Stimulated activated effector memory CD8-positive, alpha-beta T cell treated with anti-CD3 and anti-CD28 coated beads, Interleukin-12 subunit alpha, Interleukin-12 subunit beta, amount 100 ng/mL, for 72 hours (primary cell): ENCODE results near the gene IMMP2L.
"Not testable (repeated sequence)": the region's sequence is repeated elsewhere in the genome, so short reads cannot be mapped to it uniquely, and the experiment has no call there.

Experiments used
- ATAC-seq: fragments of 150-1000 bp; cut with Tn5 transposase; 2 replicates; pipeline ENCODE4 v1.10.0; 2021
- DNase-seq, 2 donors: peaks; one replicate each; pipeline ENCODE4 v3.0.0; 2021 to 2022; ENCODE audit warnings: low spot score in 2 of 2
- H3K27ac Mint-ChIP-seq: one replicate; pipeline ENCODE4 v1.8.0; 2022; ENCODE audit warnings: mild to moderate bottlenecking, mixed read lengths
- H3K36me3 Mint-ChIP-seq: one replicate; pipeline ENCODE4 v1.8.0; 2022; ENCODE audit warnings: mild to moderate bottlenecking, mixed read lengths
- H3K4me1 Mint-ChIP-seq: one replicate; pipeline ENCODE4 v1.8.0; 2022; ENCODE audit warnings: mixed read lengths
- H3K4me3 Mint-ChIP-seq: one replicate; pipeline ENCODE4 v1.8.0; 2022; ENCODE audit warnings: mild to moderate bottlenecking, mixed read lengths
- H3K9me3 Mint-ChIP-seq: one replicate; pipeline ENCODE4 v1.8.0; 2022; ENCODE audit warnings: mixed read lengths

Gene IMMP2L

DNA sequence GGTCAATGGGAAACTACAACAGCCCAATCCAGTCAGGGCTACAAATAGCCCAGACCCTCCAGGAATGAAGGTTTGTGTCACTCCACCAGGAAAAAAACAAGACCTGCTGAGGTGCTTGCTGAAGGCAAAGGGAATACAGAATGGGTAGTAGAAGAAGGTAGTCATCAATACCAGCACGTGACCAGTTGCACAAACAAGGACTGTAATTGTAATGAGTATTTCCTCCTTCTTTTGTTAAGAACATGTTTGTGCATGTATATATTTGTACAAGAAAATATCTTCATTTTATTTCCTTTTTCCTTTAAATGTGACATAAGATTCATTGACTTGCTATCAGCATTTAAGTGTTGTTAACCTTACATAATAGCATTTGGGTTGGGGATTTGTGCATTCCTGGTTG is 229.3 kb downstream of the IMMP2L start:
- no peak overlapping the region for H3K27ac Mint-ChIP-seq
- ATAC-seq (no peak), DNase-seq (no peak)
- no peak overlapping the region for H3K4me3 Mint-ChIP-seq
- H3K4me1 Mint-ChIP-seq, result peaks cover 7% of the 10 kb centered on the region
- H3K9me3 Mint-ChIP-seq, result no peaks in the 10 kb centered on the region
- no peaks in the 10 kb centered on the region for H3K36me3 Mint-ChIP-seq

DNA sequence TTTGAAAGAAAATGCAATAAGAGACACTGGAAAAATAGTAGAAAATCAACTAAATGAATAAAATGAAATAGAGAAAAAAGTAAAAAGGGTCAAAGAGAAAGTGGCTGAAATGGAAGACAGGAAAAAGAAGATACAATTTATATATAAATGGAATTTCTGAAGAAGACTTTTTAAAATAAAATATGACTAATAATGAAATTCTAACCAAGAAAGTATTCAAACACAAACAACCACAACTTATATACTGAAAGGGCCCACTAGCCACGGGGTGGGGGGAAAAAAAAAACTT is 232.1 kb downstream of the IMMP2L start:
- H3K4me1 Mint-ChIP-seq, result peaks cover 7% of the 10 kb centered on the region
- H3K4me3 Mint-ChIP-seq, result no peak overlapping the region
- no peak overlapping the region for H3K27ac Mint-ChIP-seq
- H3K36me3 Mint-ChIP-seq, result no peaks in the 10 kb centered on the region
- no peak for DNase-seq
- no peak for ATAC-seq
- no peaks in the 10 kb centered on the region for H3K9me3 Mint-ChIP-seq

- H3K36me3 Mint-ChIP-seq, result no peaks in the 10 kb centered on the region
- no peaks in the 10 kb centered on the region for H3K9me3 Mint-ChIP-seq
- DNase-seq (no peak), ATAC-seq (no peak)
- peaks cover 7% of the 10 kb centered on the region for H3K4me1 Mint-ChIP-seq
- H3K27ac Mint-ChIP-seq, result no peak overlapping the region
- H3K4me3 Mint-ChIP-seq, result no peak overlapping the region
These were observed 232.7 kb downstream of the IMMP2L start for GRCh38 chr7:111329367-111330234.

DNA sequence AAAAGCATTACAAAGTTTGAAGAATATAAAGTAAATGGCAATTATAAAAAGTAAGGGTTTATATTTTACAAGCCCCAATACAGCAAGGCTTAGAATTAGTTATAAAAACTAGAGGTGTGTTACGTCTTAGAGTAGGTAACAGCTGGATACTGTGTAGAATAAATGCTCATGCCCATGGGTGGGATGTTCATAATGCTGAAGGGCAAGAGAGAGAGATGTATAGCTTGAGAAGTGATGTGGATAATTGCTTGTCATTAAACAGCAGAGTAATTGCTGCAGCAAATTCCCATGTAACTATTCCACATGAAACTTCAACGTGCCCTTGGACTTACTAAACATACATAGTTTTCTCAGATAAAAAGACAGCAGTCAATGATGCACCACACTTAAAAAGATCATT is 233.8 kb downstream of the IMMP2L start:
- H3K4me3 Mint-ChIP-seq, result no peak overlapping the region
- H3K27ac Mint-ChIP-seq, result no peak overlapping the region
- ATAC-seq (no peak), DNase-seq (no peak)
- H3K36me3 Mint-ChIP-seq, result no peaks in the 10 kb centered on the region
- H3K9me3 Mint-ChIP-seq, result no peaks in the 10 kb centered on the region
- peaks cover 7% of the 10 kb centered on the region for H3K4me1 Mint-ChIP-seq

GRCh38 chr7:111324776-111325175 is 237.5 kb downstream of the IMMP2L start:
- DNase-seq (no peak), ATAC-seq (no peak)
- Mint-ChIP-seq H3K4me1 (peaks cover 2% of the 10 kb centered on the region), H3K36me3 (no peaks in the 10 kb centered on the region), H3K4me3 (no peak overlapping the region), H3K9me3 (no peaks in the 10 kb centered on the region), H3K27ac (no peak overlapping the region)

- no peaks in the 10 kb centered on the region for H3K36me3 Mint-ChIP-seq
- no peak overlapping the region for H3K4me3 Mint-ChIP-seq
- DNase-seq, result no peak
- no peak overlapping the region for H3K27ac Mint-ChIP-seq
- ATAC-seq, result no peak
- no peaks in the 10 kb centered on the region for H3K9me3 Mint-ChIP-seq
- H3K4me1 Mint-ChIP-seq, result no peaks in the 10 kb centered on the region
These were observed 238.1 kb downstream of the IMMP2L start for GRCh38 chr7:111324228-111324627.

GRCh38 chr7:111323670-111324069 is 238.6 kb downstream of the IMMP2L start:
- not testable (repeated sequence) for H3K4me1 Mint-ChIP-seq, H3K9me3 Mint-ChIP-seq, H3K36me3 Mint-ChIP-seq, DNase-seq, ATAC-seq, H3K27ac Mint-ChIP-seq, H3K4me3 Mint-ChIP-seq

DNA sequence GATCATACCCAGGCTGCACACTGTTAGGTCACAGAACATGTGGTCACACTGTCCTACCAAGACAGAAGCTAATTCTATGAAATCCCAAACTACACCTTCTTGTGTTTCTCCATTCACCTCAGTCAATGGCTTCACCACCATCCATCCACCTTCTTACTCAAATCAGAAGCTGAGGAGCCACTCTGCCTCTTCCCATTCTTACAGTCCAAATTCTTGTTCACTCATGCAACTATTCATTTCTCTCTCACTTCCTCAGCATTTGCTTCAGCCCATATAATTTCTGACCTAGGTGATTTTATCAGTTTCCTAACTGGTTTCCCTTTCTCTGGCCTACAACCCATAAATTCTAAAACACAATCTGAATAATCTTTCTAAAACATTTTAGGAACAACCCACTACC is 242.2 kb downstream of the IMMP2L start:
- DNase-seq (no peak), ATAC-seq (peak; percentile 34)
- H3K9me3 Mint-ChIP-seq, result no peaks in the 10 kb centered on the region
- H3K4me1 Mint-ChIP-seq, result no peaks in the 10 kb centered on the region
- H3K36me3 Mint-ChIP-seq, result no peaks in the 10 kb centered on the region
- H3K4me3 Mint-ChIP-seq, result no peak overlapping the region
- H3K27ac Mint-ChIP-seq, result no peak overlapping the region

DNA sequence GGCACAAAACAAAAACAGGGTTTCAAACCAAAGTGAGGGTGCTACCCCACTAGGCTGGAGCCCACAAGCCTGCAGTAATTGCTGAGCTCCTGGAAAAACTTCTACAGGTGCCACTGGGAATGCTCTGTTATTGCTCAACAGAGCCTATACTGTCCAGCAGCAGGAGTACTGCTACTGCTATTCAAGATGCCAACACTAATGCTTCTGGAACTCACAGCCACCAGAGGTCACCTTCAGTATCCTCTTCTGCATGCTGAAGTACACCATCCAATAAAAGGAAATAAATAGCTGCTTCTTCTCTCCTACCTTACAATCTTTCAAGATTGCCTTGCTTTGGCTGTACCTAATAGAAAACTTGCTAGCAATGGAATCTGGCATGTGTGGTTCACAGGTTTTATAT is 249.3 kb downstream of the IMMP2L start:
- DNase-seq (no peak), ATAC-seq (no peak)
- peaks cover 2% of the 10 kb centered on the region for H3K9me3 Mint-ChIP-seq

GRCh38 chr7:111308691-111309090 is 253.6 kb downstream of the IMMP2L start:
- H3K4me1 Mint-ChIP-seq, result no peaks in the 10 kb centered on the region
- ATAC-seq (no peak), DNase-seq (no peak)
- no peak overlapping the region for H3K4me3 Mint-ChIP-seq
- no peak overlapping the region for H3K27ac Mint-ChIP-seq
- H3K36me3 Mint-ChIP-seq, result no peaks in the 10 kb centered on the region
- H3K9me3 Mint-ChIP-seq, result peaks cover 2% of the 10 kb centered on the region

More for the DNA sequence above, 249.3 kb downstream of the IMMP2L start:
- Mint-ChIP-seq H3K36me3 (no peaks in the 10 kb centered on the region), H3K4me1 (no peaks in the 10 kb centered on the region), H3K27ac (no peak overlapping the region), H3K4me3 (no peak overlapping the region)

GRCh38 chr7:111301891-111302290 is 260.4 kb downstream of the IMMP2L start:
- no peak overlapping the region for H3K27ac Mint-ChIP-seq
- no peak for DNase-seq
- H3K4me3 Mint-ChIP-seq, result no peak overlapping the region
- no peaks in the 10 kb centered on the region for H3K4me1 Mint-ChIP-seq
- H3K9me3 Mint-ChIP-seq, result no peaks in the 10 kb centered on the region
- ATAC-seq, result no peak
- H3K36me3 Mint-ChIP-seq, result no peaks in the 10 kb centered on the region

- no peak for ATAC-seq
- Mint-ChIP-seq H3K36me3 (no peaks in the 10 kb centered on the region), H3K4me3 (no peak overlapping the region), H3K9me3 (no peaks in the 10 kb centered on the region), H3K27ac (no peak overlapping the region), H3K4me1 (no peaks in the 10 kb centered on the region)
- DNase-seq, result no peak
These were observed 267.8 kb downstream of the IMMP2L start for GRCh38 chr7:111294494-111294893.

DNA sequence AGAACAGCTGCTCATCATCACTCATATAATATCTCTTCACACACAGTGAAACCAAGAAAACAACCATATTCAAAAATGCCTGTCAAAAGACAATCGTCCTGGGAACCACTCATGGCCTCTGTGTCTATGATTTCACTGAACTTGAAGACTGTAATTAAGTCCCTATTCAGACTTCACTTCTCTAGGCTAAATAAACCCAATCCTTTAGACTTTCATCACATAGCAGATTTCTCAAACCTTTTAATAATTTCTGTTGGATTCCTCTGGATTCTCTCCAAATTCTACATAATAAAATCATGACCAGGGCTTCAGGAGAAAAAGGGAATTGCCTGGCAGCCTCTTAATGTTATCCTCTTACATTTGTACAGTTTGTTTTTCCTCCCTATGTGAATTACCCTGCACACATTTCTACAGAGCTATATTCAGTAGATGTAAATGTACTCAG is 270.2 kb downstream of the IMMP2L start:
- Mint-ChIP-seq H3K27ac (no peak overlapping the region), H3K4me3 (no peak overlapping the region), H3K36me3 (no peaks in the 10 kb centered on the region), H3K9me3 (peaks cover 2% of the 10 kb centered on the region), H3K4me1 (no peaks in the 10 kb centered on the region)
- no peak for ATAC-seq
- no peak for DNase-seq

GRCh38 chr7:111290982-111291381 is 271.3 kb downstream of the IMMP2L start:
- H3K27ac Mint-ChIP-seq, result no peak overlapping the region
- no peaks in the 10 kb centered on the region for H3K4me1 Mint-ChIP-seq
- H3K36me3 Mint-ChIP-seq, result no peaks in the 10 kb centered on the region
- no peak for DNase-seq
- ATAC-seq, result no peak
- H3K4me3 Mint-ChIP-seq, result no peak overlapping the region
- peaks cover 2% of the 10 kb centered on the region for H3K9me3 Mint-ChIP-seq

GRCh38 chr7:111290419-111290818 is 271.9 kb downstream of the IMMP2L start:
- Mint-ChIP-seq H3K9me3 (peaks cover 2% of the 10 kb centered on the region), H3K4me1 (no peaks in the 10 kb centered on the region), H3K4me3 (no peak overlapping the region), H3K27ac (no peak overlapping the region), H3K36me3 (no peaks in the 10 kb centered on the region)
- no peak for ATAC-seq
- DNase-seq, result no peak

DNA sequence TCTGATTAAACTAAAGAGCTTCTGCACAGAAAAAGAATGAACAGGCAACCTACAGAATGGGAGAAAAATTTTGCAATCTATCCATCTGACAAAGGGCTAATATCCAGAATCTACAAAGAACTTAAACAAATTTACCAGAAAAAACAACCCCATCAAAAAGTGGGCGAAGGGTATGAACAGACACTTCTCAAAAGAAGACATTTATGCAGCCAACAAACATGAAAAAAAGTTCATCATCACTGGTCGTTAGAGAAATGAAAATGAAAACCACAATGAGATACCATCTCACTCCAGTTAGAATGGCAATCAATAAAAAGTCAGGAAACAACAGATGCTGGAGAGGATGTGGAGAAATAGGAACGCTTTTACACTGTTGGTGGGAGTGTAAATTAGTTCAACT is 273.9 kb downstream of the IMMP2L start:
- H3K4me3 Mint-ChIP-seq, H3K4me1 Mint-ChIP-seq, H3K9me3 Mint-ChIP-seq, H3K36me3 Mint-ChIP-seq, H3K27ac Mint-ChIP-seq, DNase-seq, ATAC-seq: not testable (repeated sequence)
